ENCODE results near the gene KCNJ14. TPM values are rescaled to one million over a fixed set of nuclear protein-coding genes. Genes with fewer than 3 reads are reported as not detected.
"Not testable (repeated sequence)": the region's sequence is repeated elsewhere in the genome, so short reads cannot be mapped to it uniquely, and the experiment has no call there.

The KCNJ14 gene
- total RNA-seq, 1 donor from 2014 or later = 0.54 TPM

DNA sequence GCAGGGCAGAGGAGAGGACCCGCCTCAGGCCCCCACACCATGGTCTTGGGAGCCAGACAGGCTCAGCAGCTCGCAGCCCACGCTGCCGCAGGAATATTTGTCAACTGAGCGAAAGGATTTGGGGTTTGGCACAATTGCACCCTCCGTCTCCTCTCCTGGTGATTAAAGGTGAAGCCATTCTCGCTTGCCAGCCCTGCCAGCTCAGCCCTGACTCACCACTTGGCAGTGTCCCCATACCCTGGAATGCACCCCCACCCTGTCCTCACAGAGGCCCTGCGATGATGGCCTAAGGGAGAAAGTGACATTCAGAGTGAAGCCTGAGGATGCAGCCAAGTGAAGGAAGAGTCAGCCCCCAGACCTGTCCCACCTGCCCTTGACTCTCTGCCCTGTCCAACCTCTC lies 32.6 kb downstream of the KCNJ14 start:
- no peak overlapping the region for H3K4me3 ChIP-seq (ENCODE audit: low read depth, low read length)
- TF ChIP-seq, protein P1, sequence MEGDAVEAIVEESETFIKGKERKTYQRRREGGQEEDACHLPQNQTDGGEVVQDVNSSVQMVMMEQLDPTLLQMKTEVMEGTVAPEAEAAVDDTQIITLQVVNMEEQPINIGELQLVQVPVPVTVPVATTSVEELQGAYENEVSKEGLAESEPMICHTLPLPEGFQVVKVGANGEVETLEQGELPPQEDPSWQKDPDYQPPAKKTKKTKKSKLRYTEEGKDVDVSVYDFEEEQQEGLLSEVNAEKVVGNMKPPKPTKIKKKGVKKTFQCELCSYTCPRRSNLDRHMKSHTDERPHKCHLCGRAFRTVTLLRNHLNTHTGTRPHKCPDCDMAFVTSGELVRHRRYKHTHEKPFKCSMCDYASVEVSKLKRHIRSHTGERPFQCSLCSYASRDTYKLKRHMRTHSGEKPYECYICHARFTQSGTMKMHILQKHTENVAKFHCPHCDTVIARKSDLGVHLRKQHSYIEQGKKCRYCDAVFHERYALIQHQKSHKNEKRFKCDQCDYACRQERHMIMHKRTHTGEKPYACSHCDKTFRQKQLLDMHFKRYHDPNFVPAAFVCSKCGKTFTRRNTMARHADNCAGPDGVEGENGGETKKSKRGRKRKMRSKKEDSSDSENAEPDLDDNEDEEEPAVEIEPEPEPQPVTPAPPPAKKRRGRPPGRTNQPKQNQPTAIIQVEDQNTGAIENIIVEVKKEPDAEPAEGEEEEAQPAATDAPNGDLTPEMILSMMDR (IDR thresholded peaks at IDR 0.05; ENCODE audit: insufficient read depth, low read length, poor library complexity, severe bottlenecking) = no peak
- H3K36me3 ChIP-seq (ENCODE audit: control insufficient read depth, insufficient read depth, low read length) = no peaks in the 10 kb centered on the region
- DNase-seq (ENCODE audit: low read depth) = no peak
- H3K27me3 ChIP-seq (ENCODE audit: control insufficient read depth, insufficient read depth, low read length) = no peaks in the 10 kb centered on the region

DNA sequence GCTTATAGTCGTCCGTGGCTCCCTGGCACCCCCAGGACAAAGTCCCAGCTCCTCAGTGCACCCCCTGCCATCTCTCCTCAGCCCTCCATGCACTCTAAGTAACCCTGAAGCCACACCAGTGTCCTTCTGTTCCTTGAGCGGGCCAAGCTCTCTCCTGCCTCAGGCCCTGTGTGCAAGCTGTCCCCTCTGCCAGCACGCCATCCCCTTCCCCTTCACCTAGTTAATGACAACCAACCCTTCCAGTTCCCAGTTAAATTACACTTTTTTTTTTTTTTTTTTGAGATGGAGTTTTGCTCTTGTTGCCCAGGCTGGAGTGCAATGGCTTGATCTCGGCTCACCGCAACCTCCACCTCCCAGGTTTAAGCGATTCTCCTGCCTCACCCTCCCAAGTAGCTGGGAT lies 33.1 kb downstream of the KCNJ14 start:
- H3K36me3 ChIP-seq (ENCODE audit: control insufficient read depth, insufficient read depth, low read length); H3K4me3 ChIP-seq (ENCODE audit: low read depth, low read length); DNase-seq (ENCODE audit: low read depth); H3K27me3 ChIP-seq (ENCODE audit: control insufficient read depth, insufficient read depth, low read length): not testable (repeated sequence)

DNA sequence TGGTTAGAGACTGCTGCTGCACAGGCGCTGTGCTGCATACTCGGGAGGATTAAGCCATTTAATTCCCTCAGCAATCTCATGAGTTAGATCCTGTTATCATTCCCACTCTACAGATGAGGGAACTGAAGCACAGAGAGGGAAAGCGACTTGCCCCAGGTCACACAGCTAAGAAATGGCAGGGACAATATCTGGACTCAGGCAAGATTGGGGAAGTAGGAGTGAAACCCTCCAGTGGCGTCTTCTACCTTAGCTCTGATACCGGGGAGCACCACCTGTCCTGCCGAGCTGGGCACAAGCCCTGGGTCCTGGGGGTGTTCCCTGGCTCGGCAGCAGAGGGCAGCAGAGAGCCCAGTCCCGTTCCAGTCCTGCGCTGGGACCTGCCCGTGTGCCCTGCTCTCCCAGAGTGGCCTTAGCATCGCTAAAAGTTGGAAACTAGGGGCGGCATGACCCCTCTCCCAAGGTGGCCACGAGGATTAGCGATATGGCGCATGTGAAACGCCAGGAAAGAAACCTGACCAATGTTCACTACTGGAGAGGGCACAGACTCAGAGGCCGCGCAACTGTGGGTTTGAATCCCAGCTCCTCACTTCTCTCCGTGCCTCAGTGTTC lies 34.3 kb downstream of the KCNJ14 start:
- no peaks in the 10 kb centered on the region for H3K27me3 ChIP-seq (ENCODE audit: control insufficient read depth, insufficient read depth, low read length)
- H3K4me3 ChIP-seq (ENCODE audit: low read depth, low read length) = no peak overlapping the region
- DNase-seq (ENCODE audit: low read depth) = no peak
- no peaks in the 10 kb centered on the region for H3K36me3 ChIP-seq (ENCODE audit: control insufficient read depth, insufficient read depth, low read length)
- TF ChIP-seq, protein P1 (IDR thresholded peaks at IDR 0.05; ENCODE audit: insufficient read depth, low read length, poor library complexity, severe bottlenecking) = peak; percentile 96

DNA sequence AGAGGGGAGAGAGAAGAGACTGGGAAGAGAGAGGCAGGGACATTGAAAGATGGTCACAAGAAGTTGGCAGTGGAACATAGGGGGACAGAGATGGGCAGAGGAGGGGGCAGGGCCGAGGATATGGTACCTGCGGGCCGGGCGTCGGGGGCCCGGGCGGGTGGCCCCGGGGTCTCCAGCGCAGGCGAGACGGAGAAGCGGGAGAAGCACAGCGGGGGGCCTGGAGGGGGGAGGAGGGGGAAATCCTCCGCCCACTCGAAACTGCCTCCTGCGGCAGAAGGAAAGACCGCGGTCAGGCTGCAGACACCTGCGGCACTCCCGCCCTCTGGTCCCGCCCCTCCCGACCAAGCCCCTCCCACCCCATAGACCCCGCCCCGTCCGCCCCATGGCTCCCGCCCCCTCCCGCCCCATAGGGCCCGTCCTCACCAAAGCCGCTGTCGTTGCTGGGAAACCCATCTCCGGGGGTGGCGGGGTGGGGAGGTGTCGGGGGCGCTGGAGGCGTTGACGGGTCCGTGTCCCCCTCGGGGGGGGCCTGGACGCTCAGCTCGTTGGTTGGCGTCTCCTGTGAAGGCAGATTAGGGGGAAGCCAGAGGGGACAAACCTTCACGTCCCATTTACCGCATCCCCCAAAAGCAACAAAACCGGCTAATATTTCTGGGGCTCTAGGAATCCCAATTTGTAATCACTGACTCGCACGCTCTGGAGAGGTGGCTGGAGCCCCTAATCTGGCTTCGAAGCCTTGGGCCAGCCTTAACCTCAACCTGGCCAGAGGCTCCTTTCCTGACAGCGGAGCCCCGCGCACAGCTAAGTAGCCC lies 35.8 kb downstream of the KCNJ14 start:
- H3K36me3 ChIP-seq (ENCODE audit: control insufficient read depth, insufficient read depth, low read length) = no peaks in the 10 kb centered on the region
- peak overlapping the region; percentile 3 for H3K4me3 ChIP-seq (ENCODE audit: low read depth, low read length)
- TF ChIP-seq, protein P1 (IDR thresholded peaks at IDR 0.05; ENCODE audit: insufficient read depth, low read length, poor library complexity, severe bottlenecking) = no peak
- DNase-seq (ENCODE audit: low read depth) = no peak
- no peaks in the 10 kb centered on the region for H3K27me3 ChIP-seq (ENCODE audit: control insufficient read depth, insufficient read depth, low read length)

DNA sequence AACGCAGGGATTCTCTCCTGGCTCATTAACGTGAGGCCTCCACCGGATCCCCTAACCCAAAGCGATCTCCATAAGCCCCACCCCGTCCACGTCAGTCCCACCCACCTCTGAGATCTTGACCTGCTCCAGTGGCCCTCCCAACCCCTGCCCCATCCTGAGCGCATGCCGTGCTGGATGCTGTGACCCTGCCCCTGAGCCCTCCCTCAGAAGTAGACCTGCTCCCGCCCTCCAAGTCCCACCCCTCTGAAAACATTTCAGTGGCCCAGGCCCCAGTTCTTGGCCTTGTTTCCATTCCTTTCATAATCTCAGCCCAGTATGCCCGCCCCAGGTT lies 36.4 kb downstream of the KCNJ14 start:
- no peak overlapping the region for H3K4me3 ChIP-seq (ENCODE audit: low read depth, low read length)
- H3K27me3 ChIP-seq (ENCODE audit: control insufficient read depth, insufficient read depth, low read length) = no peaks in the 10 kb centered on the region
- TF ChIP-seq, protein P1 (IDR thresholded peaks at IDR 0.05; ENCODE audit: insufficient read depth, low read length, poor library complexity, severe bottlenecking) = no peak
- no peaks in the 10 kb centered on the region for H3K36me3 ChIP-seq (ENCODE audit: control insufficient read depth, insufficient read depth, low read length)
- no peak for DNase-seq (ENCODE audit: low read depth)

DNA sequence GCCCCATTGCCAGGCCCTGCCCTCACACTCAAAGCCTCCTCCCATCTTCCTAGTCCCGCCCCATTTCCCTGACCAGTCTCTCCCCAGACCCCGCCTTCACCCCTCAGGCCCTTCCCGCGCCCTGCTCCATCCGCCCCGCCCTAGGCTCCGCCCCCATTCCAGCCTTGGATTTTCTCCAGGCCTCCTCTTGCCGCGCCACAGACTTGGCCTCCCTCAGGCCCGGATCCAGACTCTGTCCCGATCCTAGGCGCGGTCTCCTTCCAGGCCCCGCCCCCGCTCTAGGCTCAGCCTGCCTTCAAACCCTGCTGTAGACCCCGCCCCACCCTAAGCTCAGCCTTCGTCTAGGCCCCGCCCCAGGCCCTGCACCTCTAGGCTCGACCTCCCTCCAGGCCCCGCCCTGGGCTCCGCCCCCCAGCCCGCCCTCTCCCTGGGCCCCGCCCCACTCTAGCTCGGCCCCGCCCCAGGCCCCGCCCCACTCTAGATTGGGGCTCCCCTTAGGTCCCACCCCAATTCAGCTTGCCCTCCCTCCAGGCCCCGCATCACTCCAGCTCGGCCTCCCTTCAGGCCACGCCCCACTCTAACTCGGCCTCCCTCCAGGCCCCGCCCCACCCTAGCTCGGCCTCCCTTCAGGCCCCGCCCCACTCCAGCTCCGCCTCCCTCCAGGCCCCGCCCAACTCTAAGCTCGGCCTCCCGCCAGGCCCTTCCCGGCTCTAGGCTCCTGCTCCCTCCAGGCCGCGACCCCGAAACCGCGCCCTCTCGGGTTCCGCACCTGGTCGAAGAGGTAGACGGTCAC lies 37.7 kb downstream of the KCNJ14 start:
- DNase-seq (ENCODE audit: low read depth) = peak; percentile 79
- peaks cover 12% of the 10 kb centered on the region for H3K27me3 ChIP-seq (ENCODE audit: control insufficient read depth, insufficient read depth, low read length)
- no peaks in the 10 kb centered on the region for H3K36me3 ChIP-seq (ENCODE audit: control insufficient read depth, insufficient read depth, low read length)
- TF ChIP-seq, protein P1 (IDR thresholded peaks at IDR 0.05; ENCODE audit: insufficient read depth, low read length, poor library complexity, severe bottlenecking) = no peak
- H3K4me3 ChIP-seq (ENCODE audit: low read depth, low read length) = peak overlapping the region; percentile 72
